ENCODE results near the gene RFNG. TPM values are rescaled to one million over a fixed set of nuclear protein-coding genes. Genes with fewer than 3 reads are reported as not detected.

The RFNG gene, protein sequence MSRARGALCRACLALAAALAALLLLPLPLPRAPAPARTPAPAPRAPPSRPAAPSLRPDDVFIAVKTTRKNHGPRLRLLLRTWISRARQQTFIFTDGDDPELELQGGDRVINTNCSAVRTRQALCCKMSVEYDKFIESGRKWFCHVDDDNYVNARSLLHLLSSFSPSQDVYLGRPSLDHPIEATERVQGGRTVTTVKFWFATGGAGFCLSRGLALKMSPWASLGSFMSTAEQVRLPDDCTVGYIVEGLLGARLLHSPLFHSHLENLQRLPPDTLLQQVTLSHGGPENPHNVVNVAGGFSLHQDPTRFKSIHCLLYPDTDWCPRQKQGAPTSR
- 10 to 100 TPM; 37.9 to 43.1 TPM for total RNA-seq

DNA sequence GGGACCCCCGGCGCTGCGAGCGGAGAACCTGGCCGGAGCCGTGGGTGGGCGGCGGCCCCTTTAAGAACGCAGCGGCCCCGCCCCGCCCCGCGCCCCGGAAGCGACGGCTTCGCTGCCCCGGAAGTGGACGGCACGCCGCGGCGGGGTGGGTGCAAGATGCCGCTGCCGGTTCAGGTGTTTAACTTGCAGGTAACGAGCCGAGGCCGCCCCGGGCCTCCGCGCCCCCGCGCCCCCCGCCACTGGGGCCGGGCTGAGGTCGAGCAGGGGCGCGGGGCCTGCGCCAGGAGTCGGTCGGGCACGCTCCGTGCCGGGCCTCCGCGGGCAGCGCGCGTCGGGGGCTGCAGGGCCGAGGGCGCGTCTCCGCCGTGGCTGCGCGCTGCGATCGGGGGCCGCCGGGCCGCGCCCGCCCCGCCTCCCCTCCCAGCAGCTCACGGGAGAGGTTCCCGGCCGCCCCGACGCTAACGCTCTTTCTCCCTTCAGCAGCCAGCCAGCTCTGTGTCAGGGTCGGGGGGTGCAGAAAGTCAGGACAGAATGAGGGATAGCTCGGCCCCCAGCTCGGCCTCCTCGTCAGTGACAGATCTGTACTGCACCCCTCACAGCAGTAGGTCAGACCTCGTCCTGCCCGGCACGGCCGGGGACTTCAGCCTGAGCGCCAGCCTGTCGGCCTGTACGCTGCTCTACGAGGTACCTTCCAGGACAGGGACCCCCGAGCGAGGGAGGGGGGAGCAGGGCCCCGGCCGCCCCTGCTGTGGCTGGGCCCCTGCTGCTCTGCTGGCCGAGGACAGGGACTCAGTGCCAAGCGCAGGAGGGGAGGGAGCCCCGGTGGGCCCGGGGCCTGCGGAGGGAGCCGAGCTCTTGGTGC, at the start of gene RFNG, which contains the start of gene GPS1:
TSS of gene RFNG (minus strand) at position 36 of the 862 bp plus-strand sequence. CDS start 45 bp downstream, outside the sequence.
TSS of gene GPS1 (plus strand) at position 123 of the 862 bp plus-strand sequence. CDS start at position 157, 34 bp downstream.
- DNase-seq (peak; percentile 76 to 82 (median 80)), ATAC-seq (peak; percentile 85)
- no peaks in the 10 kb centered on the region for H3K27me3 ChIP-seq
- peak within 1 kb of the TSS; percentile 62 to 78 for H3K4me3 ChIP-seq
- H3K9me3 ChIP-seq, result no peaks in the 10 kb centered on the region
- peaks cover 38% of the 10 kb centered on the region for H3K4me1 ChIP-seq
- intact Hi-C loops (cut with DNase I), result no loop called here
- TF ChIP-seq POLR2A (IDR thresholded peaks at IDR 0.05), result peak in 1 of 3 donors; percentile 9
- TF ChIP-seq, protein P1, sequence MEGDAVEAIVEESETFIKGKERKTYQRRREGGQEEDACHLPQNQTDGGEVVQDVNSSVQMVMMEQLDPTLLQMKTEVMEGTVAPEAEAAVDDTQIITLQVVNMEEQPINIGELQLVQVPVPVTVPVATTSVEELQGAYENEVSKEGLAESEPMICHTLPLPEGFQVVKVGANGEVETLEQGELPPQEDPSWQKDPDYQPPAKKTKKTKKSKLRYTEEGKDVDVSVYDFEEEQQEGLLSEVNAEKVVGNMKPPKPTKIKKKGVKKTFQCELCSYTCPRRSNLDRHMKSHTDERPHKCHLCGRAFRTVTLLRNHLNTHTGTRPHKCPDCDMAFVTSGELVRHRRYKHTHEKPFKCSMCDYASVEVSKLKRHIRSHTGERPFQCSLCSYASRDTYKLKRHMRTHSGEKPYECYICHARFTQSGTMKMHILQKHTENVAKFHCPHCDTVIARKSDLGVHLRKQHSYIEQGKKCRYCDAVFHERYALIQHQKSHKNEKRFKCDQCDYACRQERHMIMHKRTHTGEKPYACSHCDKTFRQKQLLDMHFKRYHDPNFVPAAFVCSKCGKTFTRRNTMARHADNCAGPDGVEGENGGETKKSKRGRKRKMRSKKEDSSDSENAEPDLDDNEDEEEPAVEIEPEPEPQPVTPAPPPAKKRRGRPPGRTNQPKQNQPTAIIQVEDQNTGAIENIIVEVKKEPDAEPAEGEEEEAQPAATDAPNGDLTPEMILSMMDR (IDR thresholded peaks at IDR 0.05), result no peak
- H3K27ac ChIP-seq, result peak within 1 kb of the TSS; percentile 39 to 51 (median 40)
- peaks cover 5 to 13% of the 10 kb centered on the region in 2 donors for H3K36me3 ChIP-seq (replicated peaks in 1 of 2; ENCODE audit: insufficient read depth in 1 of 2, low read depth in 2 of 2)
- WGBS, 2 donors, result 0 to 1% methylated on average over 6 to 61 of the region's 94 CpGs

DNA sequence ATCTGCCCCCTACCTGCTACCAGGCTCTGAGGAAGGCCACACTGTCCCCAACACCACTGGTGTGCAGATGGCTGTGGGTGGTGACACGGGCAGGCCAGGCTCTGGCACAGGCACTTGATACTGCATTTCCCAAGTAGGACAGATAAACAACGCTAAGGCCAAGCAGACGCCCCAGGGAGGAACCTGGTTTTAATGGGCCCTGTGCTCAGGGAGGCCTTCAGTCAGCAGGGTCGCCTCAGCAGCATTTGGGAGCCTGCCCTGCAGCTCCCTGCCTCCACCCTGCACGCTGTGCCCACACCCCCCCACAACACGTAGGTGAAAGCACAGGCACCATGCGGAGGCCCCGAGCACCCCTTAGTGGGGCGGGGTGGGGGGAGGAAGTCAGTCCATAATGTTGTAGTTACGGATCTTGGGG, 49.7 kb upstream of the RFNG start:
- peak overlapping the region in 3 of 4 donors; percentile 54 to 77 (median 68) for H3K27ac ChIP-seq
- TF ChIP-seq, protein P1 (IDR thresholded peaks at IDR 0.05), result no peak
- TF ChIP-seq POLR2A (IDR thresholded peaks at IDR 0.05), result no peak
- ATAC-seq (no peak), DNase-seq (no peak)
- H3K9me3 ChIP-seq, result no peaks in the 10 kb centered on the region
- H3K4me3 ChIP-seq, result no peak overlapping the region
- 40 to 60% methylated on average over 1 to 9 of the region's 10 CpGs for WGBS, 2 donors
- H3K27me3 ChIP-seq, result no peaks in the 10 kb centered on the region
- no peaks in the 10 kb centered on the region for H3K36me3 ChIP-seq (replicated peaks in 1 of 2; ENCODE audit: insufficient read depth in 1 of 2, low read depth in 2 of 2)
- H3K4me1 ChIP-seq, result peaks cover 83% of the 10 kb centered on the region
- intact Hi-C loops (cut with DNase I), result no loop called here

DNA sequence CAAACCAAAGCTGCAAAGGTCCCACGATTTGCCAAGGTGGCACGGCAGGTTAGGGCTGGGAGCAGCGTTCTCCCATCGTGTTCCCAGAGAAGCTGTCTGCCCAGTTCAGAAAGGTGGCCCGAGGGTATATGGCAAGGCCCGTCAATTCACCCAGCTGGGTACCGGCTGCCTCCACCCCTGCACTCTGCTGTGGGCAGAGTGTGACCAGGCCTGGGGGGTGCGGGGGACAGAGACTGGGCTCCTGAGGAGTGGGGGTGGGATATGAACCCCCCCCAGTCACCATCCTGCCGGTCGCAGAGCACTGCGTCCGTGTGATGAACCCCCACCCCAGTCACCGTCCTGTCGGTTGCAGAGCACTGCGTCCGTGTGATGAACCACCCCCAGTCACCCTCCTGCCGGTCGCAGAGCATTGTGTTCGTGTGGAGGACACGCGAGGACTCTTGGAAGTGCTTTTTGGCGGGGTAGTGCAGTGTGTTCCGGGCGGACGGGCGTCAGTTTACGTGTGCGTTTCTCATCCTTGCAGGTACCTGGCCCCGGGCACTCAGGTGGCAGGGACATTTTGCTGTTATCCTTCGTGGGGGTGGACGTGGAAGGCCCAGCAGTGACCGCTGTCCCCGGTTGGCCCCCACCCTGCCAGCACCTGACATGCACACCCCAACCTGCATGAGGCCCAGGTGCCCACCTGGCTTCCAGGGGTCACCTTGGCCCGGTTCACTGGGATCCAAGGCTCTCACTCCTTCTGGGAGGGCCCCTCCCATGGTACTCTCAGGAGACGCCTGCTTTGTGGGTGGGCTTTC, 49.1 kb upstream of the RFNG start:
- Histone ChIP-seq H3K27ac (peak overlapping the region in 3 of 4 donors; percentile 54 to 97 (median 77)), H3K4me3 (no peak overlapping the region), H3K27me3 (no peaks in the 10 kb centered on the region), H3K4me1 (peaks cover 78% of the 10 kb centered on the region), H3K9me3 (no peaks in the 10 kb centered on the region), H3K36me3 (replicated peaks in 1 of 2; ENCODE audit: insufficient read depth in 1 of 2, low read depth in 2 of 2) (no peaks in the 10 kb centered on the region)
- 87 to 89% methylated on average over 14 to 34 of the region's 35 CpGs for WGBS, 2 donors
- ATAC-seq (no peak), DNase-seq (no peak)
- intact Hi-C loops (cut with DNase I), result no loop called here
- TF ChIP-seq POLR2A (IDR thresholded peaks at IDR 0.05), result no peak
- TF ChIP-seq, protein P1 (IDR thresholded peaks at IDR 0.05), result no peak

DNA sequence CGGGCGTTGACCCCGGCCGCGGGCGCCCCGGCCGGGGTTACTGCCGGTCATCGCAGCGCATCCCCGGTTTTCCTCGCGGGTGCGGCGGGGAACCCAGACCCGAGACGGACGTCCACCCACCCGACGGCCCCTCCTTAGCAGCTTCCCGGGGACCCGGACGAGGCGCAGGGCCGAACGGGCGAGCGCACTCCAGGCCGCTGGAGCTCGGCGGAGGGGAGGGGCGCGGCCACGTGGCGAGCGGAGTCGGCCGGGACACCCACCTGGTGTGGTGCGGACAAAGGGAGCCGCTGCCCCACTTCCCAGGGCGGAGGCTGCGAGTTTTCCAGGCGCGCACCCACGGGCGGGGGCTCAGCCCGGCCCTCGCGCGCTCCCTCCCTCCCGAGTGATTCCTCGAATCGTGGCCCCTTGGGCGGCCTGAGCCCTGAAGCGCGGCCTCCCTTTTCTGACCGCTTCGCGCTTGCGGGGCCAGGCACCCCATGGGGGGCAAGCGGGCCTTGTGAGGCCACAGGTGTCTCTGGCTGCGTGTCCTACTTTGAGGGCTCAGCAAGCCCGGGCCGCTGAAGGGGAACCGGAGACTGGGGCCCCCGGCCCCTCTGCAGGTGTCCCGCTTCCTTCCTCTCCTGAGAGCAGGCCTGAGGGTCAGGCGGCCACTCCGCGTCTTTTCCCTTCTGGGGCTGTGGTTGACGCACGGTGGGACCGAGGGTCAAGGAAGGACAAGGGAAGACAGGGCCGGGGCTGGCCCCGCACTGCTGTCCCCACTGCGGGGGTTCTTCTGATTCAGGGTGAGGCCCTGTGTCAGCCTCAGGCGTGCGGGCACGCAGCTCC, 47.5 kb upstream of the RFNG start:
- Histone ChIP-seq H3K4me1 (peaks cover 64% of the 10 kb centered on the region), H3K27ac (peak overlapping the region; percentile 71 to 97 (median 93)), H3K27me3 (no peaks in the 10 kb centered on the region), H3K9me3 (no peaks in the 10 kb centered on the region), H3K4me3 (no peak overlapping the region), H3K36me3 (replicated peaks in 1 of 2; ENCODE audit: insufficient read depth in 1 of 2, low read depth in 2 of 2) (peaks cover 0 to 4% of the 10 kb centered on the region in 2 donors)
- intact Hi-C loops (cut with DNase I), result no loop called here
- TF ChIP-seq, protein P1 (IDR thresholded peaks at IDR 0.05), result no peak
- TF ChIP-seq POLR2A (IDR thresholded peaks at IDR 0.05), result no peak
- peak; percentile 2 for ATAC-seq
- WGBS, 2 donors, result 25% methylated on average over 68 of the region's 80 CpGs; no CpG with 5 or more reads in 1 of the 2 donors
- peak in 1 of 4 donors; percentile 34 for DNase-seq
